GM12873 (cell line): ENCODE results near the gene NLRX1.

Experiments
- TF ChIP-seq, protein P1 (sequence below): IDR thresholded peaks from 2 replicates; pipeline ENCODE4 v1.5.1; 2012; ENCODE audit warnings: low read depth, mild to moderate bottlenecking, moderate library complexity, low read length, control low read depth; ENCODE audit not compliant: insufficient read depth; ENCODE audit errors: missing control alignments

NLRX1 gene, protein sequence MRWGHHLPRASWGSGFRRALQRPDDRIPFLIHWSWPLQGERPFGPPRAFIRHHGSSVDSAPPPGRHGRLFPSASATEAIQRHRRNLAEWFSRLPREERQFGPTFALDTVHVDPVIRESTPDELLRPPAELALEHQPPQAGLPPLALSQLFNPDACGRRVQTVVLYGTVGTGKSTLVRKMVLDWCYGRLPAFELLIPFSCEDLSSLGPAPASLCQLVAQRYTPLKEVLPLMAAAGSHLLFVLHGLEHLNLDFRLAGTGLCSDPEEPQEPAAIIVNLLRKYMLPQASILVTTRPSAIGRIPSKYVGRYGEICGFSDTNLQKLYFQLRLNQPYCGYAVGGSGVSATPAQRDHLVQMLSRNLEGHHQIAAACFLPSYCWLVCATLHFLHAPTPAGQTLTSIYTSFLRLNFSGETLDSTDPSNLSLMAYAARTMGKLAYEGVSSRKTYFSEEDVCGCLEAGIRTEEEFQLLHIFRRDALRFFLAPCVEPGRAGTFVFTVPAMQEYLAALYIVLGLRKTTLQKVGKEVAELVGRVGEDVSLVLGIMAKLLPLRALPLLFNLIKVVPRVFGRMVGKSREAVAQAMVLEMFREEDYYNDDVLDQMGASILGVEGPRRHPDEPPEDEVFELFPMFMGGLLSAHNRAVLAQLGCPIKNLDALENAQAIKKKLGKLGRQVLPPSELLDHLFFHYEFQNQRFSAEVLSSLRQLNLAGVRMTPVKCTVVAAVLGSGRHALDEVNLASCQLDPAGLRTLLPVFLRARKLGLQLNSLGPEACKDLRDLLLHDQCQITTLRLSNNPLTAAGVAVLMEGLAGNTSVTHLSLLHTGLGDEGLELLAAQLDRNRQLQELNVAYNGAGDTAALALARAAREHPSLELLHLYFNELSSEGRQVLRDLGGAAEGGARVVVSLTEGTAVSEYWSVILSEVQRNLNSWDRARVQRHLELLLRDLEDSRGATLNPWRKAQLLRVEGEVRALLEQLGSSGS

DNA sequence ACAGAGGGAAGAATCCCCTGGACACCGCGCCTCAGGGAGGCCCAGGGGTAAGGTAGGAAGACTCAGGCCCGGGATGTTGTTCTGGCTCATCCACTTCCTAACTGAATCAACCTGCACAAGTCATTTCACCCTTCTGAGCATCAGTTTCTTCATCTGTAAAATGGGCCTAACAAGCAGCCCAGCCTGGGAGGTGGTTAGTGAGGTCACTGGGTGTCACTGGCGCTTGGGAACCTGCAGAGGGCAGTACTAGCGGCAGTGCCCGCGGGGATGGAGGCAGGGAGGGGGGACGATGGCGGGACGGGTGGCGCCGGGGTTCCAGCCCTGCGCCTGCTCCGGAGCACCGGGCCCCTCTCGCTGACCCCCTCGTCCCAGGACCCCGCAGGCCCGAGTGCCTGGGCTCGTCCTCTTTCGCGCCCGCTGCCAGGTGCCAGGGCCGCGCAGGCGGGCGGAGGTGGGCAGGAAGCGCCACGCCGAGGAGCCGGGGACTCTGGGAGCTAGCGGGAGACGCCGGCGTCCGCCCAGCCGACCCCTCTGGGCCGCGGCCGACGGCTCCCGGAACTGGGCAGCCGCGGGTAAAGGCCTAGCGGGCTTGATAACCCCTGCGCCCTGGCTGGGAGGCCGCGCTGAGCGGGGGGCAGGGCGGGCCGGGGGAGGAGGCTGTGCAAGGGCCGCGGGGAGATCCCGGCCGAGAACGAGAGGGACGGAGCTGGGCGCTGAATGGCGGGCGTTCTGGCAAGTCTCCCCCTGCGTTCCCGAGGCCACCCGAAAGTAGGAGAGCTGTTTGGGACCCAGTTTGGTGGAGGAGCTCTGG lies at the start of gene NLRX1:
Gene NLRX1, plus strand, starts transcription at position 255 of the 811 bp plus-strand sequence. CDS start 2,679 bp downstream, outside the sequence.
- TF ChIP-seq, protein P1, sequence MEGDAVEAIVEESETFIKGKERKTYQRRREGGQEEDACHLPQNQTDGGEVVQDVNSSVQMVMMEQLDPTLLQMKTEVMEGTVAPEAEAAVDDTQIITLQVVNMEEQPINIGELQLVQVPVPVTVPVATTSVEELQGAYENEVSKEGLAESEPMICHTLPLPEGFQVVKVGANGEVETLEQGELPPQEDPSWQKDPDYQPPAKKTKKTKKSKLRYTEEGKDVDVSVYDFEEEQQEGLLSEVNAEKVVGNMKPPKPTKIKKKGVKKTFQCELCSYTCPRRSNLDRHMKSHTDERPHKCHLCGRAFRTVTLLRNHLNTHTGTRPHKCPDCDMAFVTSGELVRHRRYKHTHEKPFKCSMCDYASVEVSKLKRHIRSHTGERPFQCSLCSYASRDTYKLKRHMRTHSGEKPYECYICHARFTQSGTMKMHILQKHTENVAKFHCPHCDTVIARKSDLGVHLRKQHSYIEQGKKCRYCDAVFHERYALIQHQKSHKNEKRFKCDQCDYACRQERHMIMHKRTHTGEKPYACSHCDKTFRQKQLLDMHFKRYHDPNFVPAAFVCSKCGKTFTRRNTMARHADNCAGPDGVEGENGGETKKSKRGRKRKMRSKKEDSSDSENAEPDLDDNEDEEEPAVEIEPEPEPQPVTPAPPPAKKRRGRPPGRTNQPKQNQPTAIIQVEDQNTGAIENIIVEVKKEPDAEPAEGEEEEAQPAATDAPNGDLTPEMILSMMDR: peak; percentile 94

DNA sequence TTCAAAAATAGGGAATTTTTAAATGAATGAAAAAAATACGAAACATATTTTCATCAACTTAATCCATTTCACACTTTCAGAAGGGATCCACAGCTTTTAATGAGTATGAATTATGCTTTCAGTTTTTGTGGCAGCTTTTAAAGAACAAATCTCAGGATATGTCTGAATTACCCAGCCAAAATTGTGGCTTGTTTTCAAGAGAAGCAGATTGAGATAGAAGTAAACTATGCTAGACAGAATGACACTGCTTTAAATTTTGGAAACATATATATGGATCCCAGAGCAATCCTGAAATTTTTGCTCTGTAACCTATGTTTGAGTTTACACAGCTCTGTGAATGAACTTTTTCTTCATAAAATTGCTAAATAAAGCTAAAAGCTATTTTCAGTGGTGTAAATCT lies 49.6 kb upstream of the NLRX1 start:
- TF ChIP-seq, protein P1: no peak

DNA sequence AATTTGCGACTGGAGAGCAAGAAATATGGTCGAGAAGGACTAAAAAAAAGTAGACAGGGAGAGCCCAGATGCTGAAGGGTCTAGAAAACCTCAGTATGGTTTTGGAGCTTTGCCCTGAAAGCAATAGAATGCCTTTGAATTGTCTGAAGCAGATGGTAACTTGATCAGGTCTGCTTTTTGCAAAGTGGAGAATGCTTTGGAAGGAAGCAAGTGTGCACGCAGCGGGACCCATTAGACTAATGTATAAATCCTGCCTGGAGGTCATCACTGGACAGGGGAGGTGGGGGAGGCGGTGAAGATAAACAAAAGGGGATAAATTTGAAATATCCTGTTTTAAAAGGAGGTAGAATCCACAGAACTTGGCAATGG lies 47.9 kb upstream of the NLRX1 start:
- TF ChIP-seq, protein P1: no peak

DNA sequence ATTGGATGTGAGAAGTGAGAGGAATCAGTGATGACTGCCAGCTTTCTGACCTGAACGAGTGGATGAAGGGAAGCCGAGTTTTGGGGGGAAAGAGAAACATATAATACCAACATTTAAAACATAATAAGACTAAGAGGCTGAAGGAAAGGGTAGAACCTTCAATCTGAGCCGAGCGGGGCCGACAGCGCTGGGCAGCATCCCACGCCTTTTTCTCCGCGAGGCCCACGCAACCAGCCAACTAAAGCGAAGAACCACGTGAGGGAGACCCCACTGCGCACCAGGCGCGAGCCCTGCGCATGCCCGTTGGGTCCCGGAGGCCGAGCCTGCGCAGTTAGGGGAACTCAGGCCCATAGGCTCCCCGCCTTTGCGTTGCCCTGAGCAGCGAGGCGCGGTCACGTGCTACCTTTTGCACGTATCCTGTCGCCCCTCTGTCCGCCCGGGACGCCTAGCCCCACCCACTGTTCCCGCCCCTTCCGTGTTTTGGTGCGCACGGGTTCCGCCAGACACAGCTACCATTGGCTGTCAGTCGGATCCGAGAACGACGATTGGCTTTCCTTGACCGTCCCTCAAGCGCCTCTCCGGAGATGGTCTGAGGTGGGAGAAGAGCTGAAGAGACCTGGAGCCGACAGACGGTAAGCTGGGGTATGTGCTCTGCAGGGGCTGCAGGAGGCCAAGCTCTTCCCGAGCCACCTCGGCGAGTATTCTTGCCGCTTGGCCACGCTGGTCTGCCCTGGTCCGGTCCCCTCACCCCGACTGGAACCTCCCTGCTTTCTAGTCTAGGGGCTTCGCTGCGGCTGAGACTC lies 47.3 kb upstream of the NLRX1 start, which contains the start of gene HINFP:
Gene HINFP, plus strand, starts transcription at position 573 of the 803 bp plus-strand sequence. CDS start 5,365 bp downstream, outside the sequence.
- TF ChIP-seq, protein P1: peak; percentile 5

DNA sequence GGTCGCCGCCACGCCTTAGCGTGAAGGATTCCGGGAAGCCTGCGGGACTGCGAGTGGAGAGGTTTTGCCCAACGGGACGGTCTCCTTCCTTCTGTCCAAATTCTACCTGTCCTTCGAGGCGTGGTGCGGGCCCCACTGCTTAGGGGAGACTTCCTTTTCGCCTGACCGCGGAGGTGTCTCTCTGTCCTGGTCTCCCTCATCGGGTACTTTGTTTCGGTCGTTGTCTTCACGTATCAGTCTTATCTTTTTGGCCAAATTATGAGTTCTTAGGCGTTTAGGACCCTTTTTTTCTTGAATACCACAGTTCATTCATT lies 46.8 kb upstream of the NLRX1 start:
- TF ChIP-seq, protein P1: no peak

DNA sequence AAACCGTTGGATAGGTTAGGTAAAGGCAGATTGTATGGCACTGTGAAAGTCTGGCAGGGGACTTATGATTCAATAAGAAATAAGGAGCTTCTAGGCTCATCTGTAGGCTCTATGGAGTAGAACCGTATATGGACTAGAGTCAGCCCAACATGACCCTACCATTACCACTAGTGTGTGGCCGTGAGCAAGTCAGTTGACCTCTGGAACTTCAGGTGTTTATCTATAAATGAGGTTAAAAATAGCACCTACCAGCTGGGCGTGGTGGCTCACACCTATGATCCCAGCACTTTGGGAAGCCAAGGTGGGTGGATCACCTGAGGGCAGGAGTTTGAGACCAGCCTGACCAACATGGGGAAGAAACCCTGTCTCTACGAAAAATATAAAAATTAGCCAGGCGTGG lies 42.7 kb upstream of the NLRX1 start:
- TF ChIP-seq, protein P1: no peak
